ENCODE data around the gene ATP7B. TPM values are rescaled to one million over a fixed set of nuclear protein-coding genes. Genes with fewer than 3 reads are reported as not detected.

The ATP7B gene
- total RNA-seq, 2 donors from 2014 or later: 1.1 to 2.3 TPM

DNA sequence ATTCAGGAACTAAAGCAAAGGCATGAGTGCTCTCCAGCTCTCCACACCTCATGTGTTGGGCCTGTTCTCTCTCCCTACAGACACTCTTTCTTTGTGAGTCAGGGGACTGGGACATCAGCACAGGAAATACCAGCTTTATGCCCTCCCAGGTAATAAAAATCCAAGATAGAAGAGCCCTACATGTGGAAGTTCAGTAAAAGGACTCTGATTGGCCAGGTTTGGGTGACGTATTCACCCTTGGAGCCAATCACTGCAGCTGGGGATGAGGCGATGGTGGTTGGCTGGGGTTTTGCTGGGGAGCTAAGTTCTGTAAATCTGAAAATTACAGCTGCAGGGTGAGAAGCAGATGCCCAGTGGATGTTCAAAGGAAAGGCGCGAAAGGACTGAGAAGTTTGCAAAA lies 117.0 kb downstream of the ATP7B start:
- Mint-ChIP-seq H3K4me3 (no peak overlapping the region), H3K27me3 (peaks cover 50% of the 10 kb centered on the region), H3K36me3 (ENCODE audit: low read depth) (no peaks in the 10 kb centered on the region), H3K4me1 (peaks cover 8% of the 10 kb centered on the region), H3K27ac (no peak overlapping the region)
- no peak for ATAC-seq
- no peaks in the 10 kb centered on the region for H3K9me3 ChIP-seq (ENCODE audit: control insufficient read depth, low read length, poor library complexity, severe bottlenecking)
- no peak for DNase-seq

DNA sequence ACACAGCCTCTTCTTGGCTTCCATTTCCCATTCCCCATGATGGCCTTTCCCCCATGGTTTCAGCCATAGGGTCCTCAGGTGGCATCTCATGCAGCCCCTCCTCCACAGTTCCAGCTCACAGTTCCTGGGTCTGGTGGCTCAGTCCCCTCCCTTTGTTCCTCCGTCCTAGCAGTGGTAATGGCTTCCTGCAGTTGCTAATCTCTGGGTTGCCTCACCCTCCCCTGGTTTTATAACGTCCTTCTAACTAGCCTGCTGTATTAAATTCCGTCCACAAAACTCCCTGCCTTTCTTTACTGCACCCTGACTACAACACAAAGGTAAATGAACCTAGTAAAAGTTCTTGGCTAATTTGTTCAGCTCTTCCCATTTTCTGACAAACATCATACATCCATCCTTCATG lies 118.6 kb downstream of the ATP7B start:
- Mint-ChIP-seq H3K27me3 (peaks cover 46% of the 10 kb centered on the region), H3K4me3 (no peak overlapping the region), H3K27ac (no peak overlapping the region), H3K4me1 (peaks cover 6% of the 10 kb centered on the region), H3K36me3 (ENCODE audit: low read depth) (no peaks in the 10 kb centered on the region)
- H3K9me3 ChIP-seq (ENCODE audit: control insufficient read depth, low read length, poor library complexity, severe bottlenecking): no peaks in the 10 kb centered on the region
- no peak for ATAC-seq
- no peak for DNase-seq

DNA sequence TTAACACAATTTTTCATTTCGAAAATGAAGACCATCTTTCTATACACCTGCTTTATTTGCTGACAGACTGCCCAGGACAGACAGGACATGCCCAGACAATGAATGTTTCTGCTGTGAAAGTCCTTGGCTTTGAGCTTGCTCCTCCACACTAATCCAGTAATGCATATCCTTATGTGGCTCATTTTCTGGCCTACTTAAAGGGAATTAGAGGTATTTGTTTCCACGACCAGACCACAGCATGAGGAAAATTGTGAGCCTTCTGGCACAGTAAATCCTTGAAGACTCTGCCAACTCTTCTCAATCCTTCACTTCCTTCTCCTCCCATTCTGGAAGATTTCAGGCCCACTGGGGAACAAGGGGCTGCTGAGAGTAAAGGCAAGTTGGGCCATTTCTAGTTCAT lies 123.8 kb downstream of the ATP7B start:
- DNase-seq (no peak), ATAC-seq (no peak)
- Mint-ChIP-seq H3K4me1 (no peaks in the 10 kb centered on the region), H3K36me3 (ENCODE audit: low read depth) (no peaks in the 10 kb centered on the region), H3K4me3 (no peak overlapping the region), H3K27me3 (peaks cover 25% of the 10 kb centered on the region), H3K27ac (no peak overlapping the region)
- H3K9me3 ChIP-seq (ENCODE audit: control insufficient read depth, low read length, poor library complexity, severe bottlenecking): no peaks in the 10 kb centered on the region

DNA sequence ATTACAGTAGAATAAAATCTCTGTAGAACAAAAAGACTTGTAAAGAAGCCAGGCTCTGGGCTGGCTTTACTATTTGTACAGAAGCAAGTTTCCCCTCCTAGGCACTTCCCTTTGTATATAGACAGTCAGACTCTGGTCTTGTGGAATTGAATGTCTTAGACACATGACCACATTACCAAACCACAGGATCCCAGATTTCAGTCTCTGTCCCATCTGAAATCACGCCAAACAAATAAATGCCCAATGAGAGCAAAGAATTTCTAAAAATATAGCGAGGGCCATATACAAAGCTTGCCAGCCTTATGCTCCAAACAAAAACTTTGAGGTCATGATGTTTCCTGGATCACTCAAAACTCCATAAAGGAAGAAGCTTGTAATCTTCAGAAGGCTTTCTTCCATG lies 125.6 kb downstream of the ATP7B start:
- H3K27me3 Mint-ChIP-seq: peaks cover 11% of the 10 kb centered on the region
- H3K4me1 Mint-ChIP-seq: no peaks in the 10 kb centered on the region
- H3K9me3 ChIP-seq (ENCODE audit: control insufficient read depth, low read length, poor library complexity, severe bottlenecking): no peaks in the 10 kb centered on the region
- no peak for ATAC-seq
- no peak for DNase-seq
- H3K4me3 Mint-ChIP-seq: no peak overlapping the region
- H3K27ac Mint-ChIP-seq: no peak overlapping the region
- H3K36me3 Mint-ChIP-seq (ENCODE audit: low read depth): no peaks in the 10 kb centered on the region

DNA sequence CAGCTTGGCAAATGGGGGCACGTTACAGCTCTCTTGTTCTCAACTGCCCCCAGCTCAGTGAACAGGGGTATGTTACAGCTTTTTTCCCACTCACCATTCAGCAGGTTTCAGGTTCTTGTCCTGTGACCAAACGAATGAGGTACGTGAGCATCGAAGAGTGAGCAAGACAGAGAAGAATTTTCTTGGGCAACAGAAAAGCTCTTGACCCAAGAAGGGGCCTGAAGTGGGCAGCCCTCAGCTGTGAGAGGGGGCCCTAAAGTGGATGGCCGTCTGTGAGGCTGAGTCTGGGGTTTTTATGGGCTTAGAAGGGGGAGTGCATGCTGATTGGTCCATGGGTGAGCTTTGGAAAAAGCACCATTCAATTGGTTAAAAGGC lies 128.0 kb downstream of the ATP7B start:
- H3K27me3 Mint-ChIP-seq: no peaks in the 10 kb centered on the region
- H3K27ac Mint-ChIP-seq: no peak overlapping the region
- H3K9me3 ChIP-seq (ENCODE audit: control insufficient read depth, low read length, poor library complexity, severe bottlenecking): no peaks in the 10 kb centered on the region

More for the DNA sequence above, 128.0 kb downstream of the ATP7B start:
- no peak overlapping the region for H3K4me3 Mint-ChIP-seq
- ATAC-seq (no peak), DNase-seq (no peak)
- H3K36me3 Mint-ChIP-seq (ENCODE audit: low read depth): no peaks in the 10 kb centered on the region
- no peaks in the 10 kb centered on the region for H3K4me1 Mint-ChIP-seq

Other genes with a start within 250 kb of the ATP7B start
- gene DHRS12, start 207.3 kb downstream of the ATP7B start, total RNA-seq: 10 to 100 TPM; 18.1 to 23.1 TPM
- gene TMEM272, start 166.3 kb downstream of the ATP7B start, total RNA-seq: 1 to 10 TPM; 1.3 to 1.7 TPM
- not detected for gene CCDC70, start 149.5 kb downstream of the ATP7B start, total RNA-seq
- gene ALG11, start 948 bp upstream of the ATP7B start, total RNA-seq: 10 to 100 TPM; 23.8 to 27.5 TPM
- 1 to 10 TPM; 3.1 to 3.8 TPM for gene UTP14C, start 13.2 kb upstream of the ATP7B start, total RNA-seq
- not detected for gene NEK5, start 117.6 kb upstream of the ATP7B start, total RNA-seq
- 1 to 10 TPM; 6.8 to 8.5 TPM for gene NEK3, start 148.1 kb upstream of the ATP7B start, total RNA-seq